Erythroblast (primary cell): Measurements from ENCODE around the gene SPATS2L.

Source experiments
- DNase-seq, 2 experiments: peaks; one replicate each; lab custom pipeline; 2025; lab: John Stamatoyannopoulos, UW
- GATA1 ChIP-seq: IDR thresholded peaks from 2 replicates; pipeline ENCODE4 v1.6.1; 2011; ENCODE audit warnings: low read depth, mild to moderate bottlenecking, control low read depth, low read length, moderate library complexity
- POLR2A ChIP-seq: IDR thresholded peaks from 2 replicates; pipeline ENCODE4 v1.6.1; 2011; ENCODE audit warnings: mild to moderate bottlenecking, low read length

The SPATS2L gene

GRCh38 chr2:200275295-200276013, 31.0 kb upstream of the SPATS2L start:
- TF ChIP-seq POLR2A (no peak), GATA1 (no peak)
- DNase-seq, result no peak

- no peak for DNase-seq
- TF ChIP-seq GATA1, result no peak
- no peak for TF ChIP-seq POLR2A
These were observed 30.0 kb upstream of the SPATS2L start for GRCh38 chr2:200276472-200276871.

- no peak for TF ChIP-seq POLR2A
- no peak for TF ChIP-seq GATA1
These were observed 27.7 kb upstream of the SPATS2L start for GRCh38 chr2:200278694-200279316.

GRCh38 chr2:200279857-200280256, 26.6 kb upstream of the SPATS2L start:
- DNase-seq, result no peak
- TF ChIP-seq POLR2A (no peak), GATA1 (no peak)

More at GRCh38 chr2:200278694-200279316, 27.7 kb upstream of the SPATS2L start:
- DNase-seq, result no peak

GRCh38 chr2:200286578-200286977, 19.9 kb upstream of the SPATS2L start:
- TF ChIP-seq GATA1 (no peak), POLR2A (no peak)
- DNase-seq, result no peak

GRCh38 chr2:200288670-200289429, 17.6 kb upstream of the SPATS2L start:
- DNase-seq, result no peak
- TF ChIP-seq POLR2A (no peak), GATA1 (no peak)

GRCh38 chr2:200296118-200296517, 10.4 kb upstream of the SPATS2L start:
- TF ChIP-seq GATA1 (no peak), POLR2A (no peak)
- DNase-seq, result no peak

GRCh38 chr2:200297100-200297499, 9.4 kb upstream of the SPATS2L start:
- no peak for DNase-seq
- TF ChIP-seq POLR2A (no peak), GATA1 (no peak)

GRCh38 chr2:200297989-200298388, 8.5 kb upstream of the SPATS2L start:
- TF ChIP-seq GATA1 (no peak), POLR2A (no peak)
- no peak for DNase-seq

GRCh38 chr2:200298816-200299215, 7.7 kb upstream of the SPATS2L start:
- TF ChIP-seq POLR2A, result no peak
- TF ChIP-seq GATA1, result no peak
- no peak for DNase-seq

- DNase-seq, result no peak
- TF ChIP-seq GATA1 (no peak), POLR2A (no peak)
These were observed 6.4 kb upstream of the SPATS2L start for GRCh38 chr2:200300065-200300464.

GRCh38 chr2:200300638-200301314, 5.7 kb upstream of the SPATS2L start:
- DNase-seq, result no peak

More at GRCh38 chr2:200300638-200301314, 5.7 kb upstream of the SPATS2L start:
- no peak for TF ChIP-seq GATA1
- no peak for TF ChIP-seq POLR2A
